Prostate gland (tissue), 2 donors: Measurements from ENCODE around the gene CFAP300. TPM values are rescaled to one million over a fixed set of nuclear protein-coding genes. Genes with fewer than 3 reads are reported as not detected.

ENCODE experiments used
- DNase-seq: peaks from one replicate; pipeline ENCODE4 v3.0.0-alpha.2; 2019; ENCODE audit warnings: low spot score
- H3K27ac ChIP-seq, 2 donors: fragments of 200-600 bp; sonication (generic); 2 replicates each; pipeline ENCODE4 v1.5.1; 2017 to 2019
- H3K27me3 ChIP-seq: fragments of 200-600 bp; sonication (generic); replicated peaks from 2 replicates; pipeline ENCODE4 v1.5.1; 2019; ENCODE audit not compliant: insufficient read depth
- H3K36me3 ChIP-seq, 2 donors: fragments of 200-600 bp; sonication (generic); 1 replicate in 1 of 2; 2 replicates in 1 of 2; pipeline versions ENCODE4 v1.5.1 to v1.8.1; 2017 to 2019
- H3K4me1 ChIP-seq: fragments of 200-600 bp; sonication (generic); replicated peaks from 2 replicates; pipeline ENCODE4 v1.5.1; 2019
- H3K4me3 ChIP-seq, 2 donors: fragments of 200-600 bp; sonication (generic); 2 replicates each; pipeline ENCODE4 v1.5.1; 2017 to 2019
- H3K9me3 ChIP-seq: fragments of 200-600 bp; sonication (generic); 2 replicates; pipeline ENCODE4 v1.5.1; 2017
- CTCF ChIP-seq, 4 experiments: fragments of 200-600 bp in 2 of 4; fragments of 450-650 bp in 2 of 4; sonication (generic) in 2 of 4; IDR thresholded peaks; 1 replicate in 3 of 4; 2 replicates in 1 of 4; pipeline ENCODE4 v1.5.1; 2016 to 2019; ENCODE audit warnings: antibody characterized with exemption in 4 of 4, mild to moderate bottlenecking in 2 of 4, moderate library complexity in 2 of 4
- POLR2A ChIP-seq: fragments of 450-650 bp; IDR thresholded peaks from one replicate; pipeline ENCODE4 v1.6.1; 2016; ENCODE audit warnings: antibody characterized with exemption, mild to moderate bottlenecking
- POLR2AphosphoS5 ChIP-seq: sonication (generic); formaldehyde crosslinking; IDR thresholded peaks from one replicate; pipeline ENCODE4 v1.6.1; 2017; ENCODE audit warnings: antibody characterized with exemption
- WGBS: methylation state at CpG from one replicate; pipeline ENCODE4 v1.1.5; 2018; 5-methylcytosine and 5-hydroxymethylcytosine counted together
- intact Hi-C: fragments of 100-400 bp; cut with DNase I; formaldehyde crosslinking; loops from one replicate; pipeline ENCODE4 v1.14.2; 2022
- total RNA-seq, 2 donors: library from RNA; depleted of rRNA; stranded (reverse); fragments of >200 nt; gene quantifications; one replicate each; pipeline ENCODE4 v1.1.0, GENCODE V29; 2016

CFAP300 gene
- total RNA-seq, 2 donors from 2014 or later: 4.0 to 24.0 TPM

DNA sequence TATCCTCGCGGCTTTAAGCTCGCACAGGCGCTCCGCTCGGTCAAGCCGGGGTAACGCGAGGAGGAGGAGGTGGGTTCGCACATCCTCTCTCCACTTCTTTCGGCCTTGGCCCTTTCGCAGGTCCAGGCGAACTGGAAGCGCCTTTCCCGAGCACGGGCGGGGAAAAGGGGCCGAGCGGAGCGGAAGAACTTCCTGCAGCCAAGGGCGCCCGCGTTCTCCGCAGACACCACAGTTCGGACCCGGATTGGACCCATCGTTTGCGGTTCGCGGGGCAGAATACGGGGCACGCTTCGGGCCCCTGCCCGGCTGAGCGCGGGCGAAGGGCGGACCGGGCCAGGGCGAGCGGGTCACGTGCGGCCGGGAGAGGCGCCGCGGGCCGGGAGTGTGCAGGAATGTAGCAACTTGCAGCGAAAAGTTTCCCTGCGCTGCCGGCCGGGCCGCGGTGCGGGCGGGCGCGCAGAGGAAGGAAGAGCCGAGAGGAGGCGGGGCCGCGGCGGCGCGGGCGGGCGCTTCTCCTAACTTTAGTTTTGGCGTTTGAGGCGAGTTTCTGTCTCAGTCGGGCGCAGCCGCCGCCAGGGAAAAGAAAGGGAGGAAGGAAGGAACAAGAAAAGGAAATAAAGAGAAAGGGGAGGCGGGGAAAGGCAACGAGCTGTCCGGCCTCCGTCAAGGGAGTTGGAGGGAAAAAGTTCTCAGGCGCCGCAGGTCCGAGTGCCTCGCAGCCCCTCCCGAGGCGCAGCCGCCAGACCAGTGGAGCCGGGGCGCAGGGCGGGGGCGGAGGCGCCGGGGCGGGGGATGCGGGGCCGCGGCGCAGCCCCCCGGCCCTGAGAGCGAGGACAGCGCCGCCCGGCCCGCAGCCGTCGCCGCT, 62.9 kb downstream of the CFAP300 start, which contains the start of gene YAP1:
TSS of gene YAP1 (plus strand) at position 552 of the 865 bp plus-strand sequence. CDS start 402 bp downstream, outside the sequence.
- H3K4me3 ChIP-seq: peak within 1 kb of the TSS; percentile 73 to 96
- no peaks in the 10 kb centered on the region for H3K36me3 ChIP-seq
- no peaks in the 10 kb centered on the region for H3K4me1 ChIP-seq
- H3K9me3 ChIP-seq: no peaks in the 10 kb centered on the region
- peak; percentile 75 for TF ChIP-seq POLR2A
- peak in 2 of 4 experiments; percentile 12 to 38 for TF ChIP-seq CTCF (IDR thresholded peaks at IDR 0.05)
- TF ChIP-seq POLR2AphosphoS5: peak; percentile 17
- WGBS: under 1% methylated on average over 92 of the region's 104 CpGs
- H3K27me3 ChIP-seq: no peaks in the 10 kb centered on the region
- intact Hi-C loops: loop anchor here (5.0 to 10.0 kb wide), 3 partner anchors 115 to 235 kb away; partner anchors contain the start of gene BIRC2
- H3K27ac ChIP-seq: peak within 1 kb of the TSS; percentile 96 to 99
- DNase-seq: peak; percentile 86

GRCh38 chr11:102110761-102111010, 63.4 kb downstream of the CFAP300 start:
- intact Hi-C loops: loop anchor here (5.0 to 10.0 kb wide), 3 partner anchors 114 to 234 kb away; partner anchors contain the start of gene BIRC2
- WGBS: 0% methylated on average over 1 of the region's 31 CpGs
- Histone ChIP-seq H3K27ac (peak overlapping the region; percentile 96 to 99), H3K9me3 (no peaks in the 10 kb centered on the region), H3K4me1 (no peaks in the 10 kb centered on the region), H3K27me3 (no peaks in the 10 kb centered on the region), H3K36me3 (no peaks in the 10 kb centered on the region), H3K4me3 (peak overlapping the region; percentile 73 to 96)
- no peak for TF ChIP-seq POLR2AphosphoS5
- TF ChIP-seq POLR2A: no peak
- no peak for TF ChIP-seq CTCF (IDR thresholded peaks at IDR 0.05)
- no peak for DNase-seq

- DNase-seq: peak; percentile 76
- Histone ChIP-seq H3K4me3 (peak overlapping the region; percentile 73 to 96), H3K36me3 (no peaks in the 10 kb centered on the region), H3K9me3 (no peaks in the 10 kb centered on the region), H3K4me1 (no peaks in the 10 kb centered on the region), H3K27ac (peak overlapping the region; percentile 96 to 99), H3K27me3 (no peaks in the 10 kb centered on the region)
- WGBS: under 1% methylated on average over 44 of the region's 61 CpGs
- no peak for TF ChIP-seq POLR2AphosphoS5
- peak in 1 of 4 experiments; percentile 21 for TF ChIP-seq CTCF (IDR thresholded peaks at IDR 0.05)
- TF ChIP-seq POLR2A: no peak
- intact Hi-C loops: loop anchor here (5.0 to 10.0 kb wide), 3 partner anchors 114 to 234 kb away; partner anchors contain the start of gene BIRC2
Observed at GRCh38 chr11:102111011-102111786, 64.0 kb downstream of the CFAP300 start.

DNA sequence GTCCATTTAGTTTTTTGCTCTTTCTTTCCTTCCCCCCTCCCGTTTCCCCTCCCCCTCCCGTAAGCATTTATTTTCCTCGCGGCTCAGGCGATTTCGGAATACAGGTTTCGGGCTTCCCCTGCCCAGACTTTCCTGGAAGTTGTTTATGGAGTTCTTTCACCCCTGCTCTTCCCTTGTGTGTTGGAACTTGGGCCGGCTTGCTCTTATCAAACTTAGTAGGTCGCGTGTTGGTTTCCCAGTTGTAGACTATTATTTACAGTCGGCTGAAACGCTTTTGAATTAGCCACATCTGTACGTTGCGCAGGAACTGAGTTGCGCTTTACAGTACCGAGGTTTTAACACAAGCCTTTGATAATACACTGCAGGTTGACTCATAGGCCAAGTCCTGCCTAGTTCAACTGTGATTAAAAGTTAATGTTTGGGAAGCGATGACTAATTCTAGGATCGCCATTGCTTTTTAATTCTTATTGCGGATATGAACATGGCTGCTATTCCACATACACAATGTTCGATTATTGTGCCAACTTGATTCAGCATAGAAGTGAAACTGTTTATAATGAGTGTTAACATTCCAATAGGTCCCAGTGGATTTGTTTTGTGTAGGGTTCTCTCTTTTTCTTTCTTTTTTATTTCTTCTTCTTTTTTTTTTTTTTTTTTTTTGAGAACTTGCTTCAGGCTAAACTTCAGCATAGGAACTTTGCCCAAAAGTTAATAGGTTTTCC, 64.7 kb downstream of the CFAP300 start:
- Histone ChIP-seq H3K9me3 (no peaks in the 10 kb centered on the region), H3K4me1 (no peaks in the 10 kb centered on the region), H3K27ac (peak overlapping the region; percentile 96 to 99), H3K27me3 (no peaks in the 10 kb centered on the region), H3K4me3 (peak overlapping the region; percentile 73 to 96), H3K36me3 (no peaks in the 10 kb centered on the region)
- TF ChIP-seq CTCF (IDR thresholded peaks at IDR 0.05) (no peak), POLR2A (no peak), POLR2AphosphoS5 (peak; percentile 26)
- peak; percentile 62 for DNase-seq
- intact Hi-C loops: loop anchor here (5.0 to 10.0 kb wide), 3 partner anchors 113 to 233 kb away; partner anchors contain the start of gene BIRC2
- WGBS: 1% methylated on average over 20 of the region's 20 CpGs
